HG03095 (cell line): Measurements from ENCODE around the gene SLC27A6.
"Not testable (repeated sequence)": the region's sequence is repeated elsewhere in the genome, so short reads cannot be mapped to it uniquely, and the experiment has no call there.

Source experiments
- ATAC-seq: cut with Tn5 transposase; IDR thresholded peaks from one replicate; pipeline ENCODE4 v1.9.1; 2021; ENCODE audit warnings: moderate library complexity; ENCODE audit not compliant: unreplicated experiment

The SLC27A6 gene

GRCh38 chr5:129001841-129002526 is 36.7 kb downstream of the SLC27A6 start:
- ATAC-seq: no peak

DNA sequence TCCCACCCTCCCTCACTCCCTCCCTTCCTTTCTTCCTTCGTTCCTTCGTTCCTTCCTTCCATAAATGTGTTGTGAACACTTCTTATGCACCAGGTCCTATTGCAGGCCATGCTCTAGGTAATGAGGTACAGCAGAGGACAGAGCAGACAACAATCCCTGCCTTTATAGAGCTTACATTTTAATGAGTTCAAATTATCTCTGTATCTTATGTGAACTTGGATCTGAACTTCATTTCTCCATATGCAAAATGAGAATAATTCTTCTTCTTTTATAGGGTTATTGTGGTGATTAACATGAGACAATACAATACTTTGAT is 37.2 kb downstream of the SLC27A6 start:
- no peak for ATAC-seq

DNA sequence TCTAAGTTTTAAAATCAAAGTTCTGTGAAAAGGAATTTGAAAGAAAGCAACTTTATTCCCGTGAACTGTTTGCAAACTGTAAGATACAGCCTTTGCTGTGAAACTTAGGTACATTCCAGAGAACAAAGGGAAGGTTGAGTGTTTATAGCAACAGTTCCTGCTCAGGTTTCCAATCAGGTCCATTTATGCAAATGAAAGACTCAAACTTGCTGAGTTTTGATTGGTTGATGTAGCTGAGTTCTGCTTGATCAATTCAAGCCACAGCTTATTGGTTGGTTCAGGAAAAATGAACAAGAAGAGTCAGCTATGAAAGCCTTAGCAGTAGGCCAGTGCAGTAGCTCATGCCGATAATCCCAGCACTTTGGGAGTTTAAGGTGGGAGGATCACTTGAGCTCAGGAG is 37.9 kb downstream of the SLC27A6 start:
- ATAC-seq: no peak

GRCh38 chr5:129014185-129014584 is 48.9 kb downstream of the SLC27A6 start:
- no peak for ATAC-seq

GRCh38 chr5:129018837-129019236 is 53.5 kb downstream of the SLC27A6 start:
- no peak for ATAC-seq

DNA sequence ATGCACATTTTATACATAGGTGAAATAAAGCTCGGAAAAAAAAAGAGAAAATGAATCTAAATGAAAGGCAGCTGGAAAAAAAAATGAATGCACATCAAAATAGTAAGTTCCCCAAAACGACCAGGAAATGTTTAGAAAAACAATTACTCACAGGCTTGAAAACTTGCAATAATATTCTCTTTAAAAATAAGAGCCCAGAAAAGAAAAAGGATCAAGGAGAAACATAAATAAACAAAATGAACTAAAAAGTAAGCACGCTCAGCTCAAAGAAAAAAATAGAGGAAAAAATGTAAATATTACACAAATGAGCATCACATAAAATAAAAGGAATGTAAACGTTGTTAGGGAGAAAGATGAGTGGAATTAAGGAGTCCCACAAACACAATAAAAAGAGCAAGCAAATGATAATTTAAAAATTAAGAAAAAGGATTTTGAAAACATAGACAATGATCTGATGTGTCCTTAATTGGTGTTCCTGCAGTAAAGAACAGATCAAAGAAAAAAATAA is 54.2 kb downstream of the SLC27A6 start:
- ATAC-seq: no peak

DNA sequence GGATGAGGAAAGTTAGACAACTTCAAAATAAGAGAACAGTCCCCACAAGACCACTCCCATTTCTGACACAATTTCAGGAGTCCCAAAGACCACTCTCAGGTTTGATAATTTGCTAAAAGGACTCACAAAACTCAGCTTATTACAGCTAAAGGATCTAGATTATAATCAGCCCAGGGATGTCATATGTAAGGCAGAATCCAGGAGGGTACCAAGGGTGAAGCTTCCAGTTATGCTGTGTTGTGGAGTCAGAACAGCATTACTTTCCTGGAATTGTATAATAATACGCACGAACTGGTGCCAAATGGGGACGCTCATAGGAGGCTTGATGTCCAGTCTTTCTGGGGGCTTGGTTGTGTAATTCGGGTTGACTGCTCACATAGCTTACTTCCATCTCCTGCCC is 55.4 kb downstream of the SLC27A6 start:
- no peak for ATAC-seq

GRCh38 chr5:129021744-129022143 is 56.5 kb downstream of the SLC27A6 start:
- no peak for ATAC-seq

DNA sequence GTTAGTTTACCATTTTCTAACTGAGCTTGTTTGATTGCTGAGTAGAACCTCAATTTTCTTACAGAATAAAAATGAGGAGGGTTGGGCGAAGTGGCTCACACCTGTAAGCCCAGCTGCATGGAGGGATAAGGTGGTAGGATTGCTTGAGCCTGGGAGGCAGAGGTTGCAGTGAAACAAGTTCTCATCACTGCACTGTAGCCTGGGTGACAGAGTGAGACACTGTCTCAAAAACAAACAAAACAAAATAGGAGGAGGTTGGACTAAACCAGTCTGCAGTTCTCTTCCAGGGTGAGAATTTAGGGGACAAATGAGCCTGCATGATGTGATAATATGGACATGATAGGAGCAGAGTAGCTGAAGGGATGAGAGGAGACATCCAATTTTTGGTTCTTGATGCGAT is 57.3 kb downstream of the SLC27A6 start:
- no peak for ATAC-seq

- no peak for ATAC-seq
Observed at GRCh38 chr5:129027260-129027659, 62.0 kb downstream of the SLC27A6 start.

DNA sequence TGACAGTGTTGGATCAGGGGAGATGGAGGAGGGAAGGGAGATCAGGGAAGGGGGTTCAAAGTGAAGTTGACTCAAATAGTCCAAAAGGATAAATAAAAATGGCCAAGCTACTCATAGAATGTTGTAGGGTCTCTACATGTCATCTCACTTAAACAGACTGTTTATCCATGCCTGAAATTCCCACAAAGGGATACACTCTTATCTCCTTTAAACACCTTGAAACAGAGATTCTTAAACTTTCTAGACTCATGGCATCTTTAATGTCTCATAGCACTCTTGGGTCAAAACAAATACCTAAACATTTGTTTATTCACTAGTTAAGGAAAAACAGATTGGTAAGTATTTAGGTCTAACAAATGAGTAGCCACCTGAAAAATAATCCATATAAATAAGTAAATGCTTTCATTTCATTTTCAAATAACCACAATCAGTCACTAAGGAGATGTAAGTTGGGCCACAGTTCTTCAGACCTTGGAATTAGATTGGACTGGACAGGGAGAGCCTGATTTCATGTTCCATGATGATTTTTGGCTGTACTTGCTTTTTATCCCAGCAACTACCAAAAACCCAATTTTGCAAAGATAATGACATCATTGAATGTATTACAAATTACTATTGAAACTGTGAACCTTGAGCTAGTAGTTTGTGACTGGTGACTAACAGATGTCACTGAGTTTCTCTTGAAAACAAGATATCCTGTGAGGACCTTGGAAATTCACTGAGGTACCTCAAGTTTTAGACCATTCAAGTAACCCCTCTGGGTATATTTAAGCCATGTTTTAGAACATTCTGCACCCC is 66.8 kb downstream of the SLC27A6 start:
- no peak for ATAC-seq

- ATAC-seq: not testable (repeated sequence)
Observed at GRCh38 chr5:129036257-129036656, 71.0 kb downstream of the SLC27A6 start.

- no peak for ATAC-seq
Observed at GRCh38 chr5:129041196-129041881, 76.1 kb downstream of the SLC27A6 start.

- ATAC-seq: no peak
Observed at GRCh38 chr5:129042306-129042705, 77.0 kb downstream of the SLC27A6 start.

DNA sequence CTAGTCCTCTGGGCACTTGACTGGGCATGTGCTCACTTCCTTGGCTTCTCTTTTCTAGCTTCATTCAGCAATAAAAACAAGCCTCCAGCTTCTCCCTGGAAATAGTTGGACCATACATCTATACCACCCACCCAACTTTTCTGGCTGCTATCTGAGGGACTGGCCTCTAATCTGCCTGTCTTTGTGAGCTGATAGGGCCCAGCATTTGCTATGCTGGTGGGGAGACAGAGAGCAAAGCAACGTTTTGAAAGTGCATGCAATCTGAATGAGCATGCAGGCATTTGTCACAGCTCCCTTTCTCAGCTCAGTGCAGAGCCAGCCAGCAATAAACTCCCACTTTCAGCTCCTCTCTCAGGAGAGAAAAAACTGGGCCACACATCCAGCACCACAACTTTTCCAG is 78.6 kb downstream of the SLC27A6 start:
- ATAC-seq: no peak

DNA sequence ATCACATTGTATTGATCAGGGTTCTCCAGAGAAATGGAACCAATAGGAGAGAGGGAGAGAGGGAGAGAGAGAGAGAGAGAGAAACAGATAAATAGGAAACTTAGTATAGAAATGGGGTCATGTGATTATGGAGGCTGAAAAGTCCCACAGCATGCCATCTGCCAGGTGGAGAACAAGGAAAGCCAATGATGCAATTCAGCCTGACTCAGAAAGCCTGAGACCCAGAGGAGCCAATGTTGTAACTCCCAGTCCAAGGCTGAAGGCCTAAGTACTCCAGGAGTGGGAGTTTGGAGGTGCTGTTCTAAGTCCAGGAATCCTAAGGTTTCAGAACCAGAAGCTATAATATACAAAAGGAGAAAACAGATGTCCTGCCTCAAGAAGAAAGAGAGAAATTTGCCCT is 80.9 kb downstream of the SLC27A6 start:
- ATAC-seq: no peak

DNA sequence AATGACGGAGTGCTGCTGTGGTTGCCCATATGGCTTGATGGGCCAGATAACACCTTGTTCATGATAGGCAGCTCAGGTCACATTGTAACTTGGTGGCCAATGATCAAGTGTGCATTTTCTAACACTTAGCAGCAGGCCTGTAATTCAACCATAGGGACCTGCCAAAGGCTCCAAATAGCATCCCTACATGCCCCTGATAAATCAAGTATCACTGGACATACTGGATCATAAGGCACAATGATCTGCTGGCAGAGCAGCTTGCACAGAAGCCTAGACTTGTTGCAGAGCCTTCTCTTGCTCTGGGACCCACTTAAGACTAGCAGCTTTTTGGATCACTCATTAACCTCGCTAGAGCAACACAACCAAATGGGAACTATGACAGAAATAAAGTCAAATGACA is 83.2 kb downstream of the SLC27A6 start:
- no peak for ATAC-seq

DNA sequence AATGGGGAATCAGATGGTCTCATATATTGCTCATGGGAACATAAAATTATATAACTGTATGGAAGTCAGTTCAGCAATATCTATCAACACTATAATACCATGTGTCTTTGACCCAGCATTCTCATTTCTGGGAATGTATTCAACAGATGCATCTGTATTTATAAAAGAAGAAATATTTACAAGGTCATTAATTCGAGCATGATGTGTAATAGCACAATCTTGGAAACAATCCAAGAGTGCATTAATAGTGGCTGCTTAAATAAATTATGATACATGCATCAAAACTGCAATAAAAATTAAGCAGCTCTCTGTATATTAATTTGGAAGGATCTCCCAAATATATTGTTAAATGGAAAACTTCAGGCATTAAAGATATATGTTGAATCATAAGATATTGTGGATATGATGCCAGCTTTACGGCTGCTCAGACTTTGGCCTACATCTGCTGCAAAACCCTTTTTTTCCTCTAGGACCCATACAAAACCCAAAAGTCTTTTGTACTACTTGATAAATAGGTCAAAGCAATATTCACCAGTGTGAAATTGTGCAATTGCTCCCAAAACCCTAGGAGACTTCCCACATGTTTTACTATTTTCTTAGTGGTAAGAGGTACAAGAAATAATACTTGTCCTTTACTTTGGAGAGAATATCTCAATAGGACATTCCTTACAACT is 84.0 kb downstream of the SLC27A6 start:
- ATAC-seq: no peak

- no peak for ATAC-seq
Observed at GRCh38 chr5:129051283-129051682, 86.0 kb downstream of the SLC27A6 start.

GRCh38 chr5:129053438-129053837 is 88.2 kb downstream of the SLC27A6 start:
- no peak for ATAC-seq

DNA sequence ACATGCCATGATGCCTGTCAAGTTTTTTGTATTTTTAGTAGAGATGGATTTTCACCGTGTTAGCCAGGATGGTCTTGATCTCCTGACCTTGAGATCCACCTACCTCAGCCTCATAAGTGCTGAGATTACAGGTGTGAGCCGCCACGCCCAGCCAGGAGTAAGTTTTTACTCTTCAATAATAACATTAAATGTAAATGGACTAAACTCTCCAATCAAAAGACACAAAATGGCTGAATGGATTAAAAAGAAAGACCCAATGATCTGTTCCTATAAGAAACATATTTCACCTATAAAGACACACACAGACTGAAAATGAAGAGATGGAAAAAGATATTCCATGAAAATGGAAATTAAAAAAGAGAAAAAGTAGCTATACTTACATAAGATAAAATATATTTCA is 92.0 kb downstream of the SLC27A6 start:
- no peak for ATAC-seq
